GM21529 (cell line): ENCODE results near the gene THSD4.

Source experiments
- ATAC-seq: cut with Tn5 transposase; IDR thresholded peaks from one replicate; pipeline ENCODE4 v1.9.1; 2021; ENCODE audit not compliant: unreplicated experiment

Gene THSD4

GRCh38 chr15:71635735-71636134, 520.5 kb downstream of the THSD4 start:
- no peak for ATAC-seq

- ATAC-seq = no peak
Measured at GRCh38 chr15:71638876-71639275, 523.6 kb downstream of the THSD4 start.

- ATAC-seq = no peak
Measured at GRCh38 chr15:71639471-71639870, 524.2 kb downstream of the THSD4 start.

- ATAC-seq = no peak
Measured at GRCh38 chr15:71643918-71644317, 528.6 kb downstream of the THSD4 start.

- no peak for ATAC-seq
Measured at GRCh38 chr15:71646767-71647486, 531.7 kb downstream of the THSD4 start.

GRCh38 chr15:71647487-71647808, 532.2 kb downstream of the THSD4 start:
- no peak for ATAC-seq

GRCh38 chr15:71648095-71648494, 532.8 kb downstream of the THSD4 start:
- no peak for ATAC-seq

- ATAC-seq = no peak
Measured at GRCh38 chr15:71649894-71650293, 534.6 kb downstream of the THSD4 start.

- no peak for ATAC-seq
Measured at GRCh38 chr15:71650603-71651002, 535.3 kb downstream of the THSD4 start.

- no peak for ATAC-seq
Measured at GRCh38 chr15:71651750-71652186, 536.5 kb downstream of the THSD4 start.

GRCh38 chr15:71654042-71654719, 538.9 kb downstream of the THSD4 start:
- ATAC-seq = no peak

- ATAC-seq = no peak
Measured at GRCh38 chr15:71654720-71655174, 539.5 kb downstream of the THSD4 start.

- no peak for ATAC-seq
Measured at GRCh38 chr15:71656425-71656824, 541.2 kb downstream of the THSD4 start.

- no peak for ATAC-seq
Measured at GRCh38 chr15:71657141-71657540, 541.9 kb downstream of the THSD4 start.

- no peak for ATAC-seq
Measured at GRCh38 chr15:71658036-71658435, 542.8 kb downstream of the THSD4 start.

- no peak for ATAC-seq
Measured at GRCh38 chr15:71658827-71659729, 543.8 kb downstream of the THSD4 start.

- no peak for ATAC-seq
Measured at GRCh38 chr15:71659730-71660067, 544.4 kb downstream of the THSD4 start.

- no peak for ATAC-seq
Measured at GRCh38 chr15:71660501-71660900, 545.2 kb downstream of the THSD4 start.

GRCh38 chr15:71662306-71662705, 547.0 kb downstream of the THSD4 start:
- ATAC-seq = no peak

- no peak for ATAC-seq
Measured at GRCh38 chr15:71664622-71665021, 549.4 kb downstream of the THSD4 start.

GRCh38 chr15:71666763-71667620, 551.7 kb downstream of the THSD4 start:
- no peak for ATAC-seq
